Choroid plexus epithelial cell (primary cell): ENCODE measurements around the gene AFAP1.
A peak's percentile ranks its signal among the peaks of the same experiment; 100 is the strongest.

ENCODE experiments used
- DNase-seq: peaks from one replicate; pipeline ENCODE4 v3.0.0-alpha.2; 2010; ENCODE audit warnings: low read depth
- H3K4me3 ChIP-seq: 2 replicates; pipeline ENCODE4 v1.5.1; 2011; ENCODE audit warnings: low read depth, mild to moderate bottlenecking, control low read depth, low read length, moderate library complexity
- CTCF ChIP-seq: conservative IDR thresholded peaks from 2 replicates; pipeline ENCODE4 v1.5.1; 2011; ENCODE audit warnings: low read depth, mild to moderate bottlenecking, control low read depth, inconsistent platforms, low read length, moderate library complexity

AFAP1 gene

GRCh38 chr4:7879127-7879526, 60.5 kb downstream of the AFAP1 start:
- H3K4me3 ChIP-seq: no peak overlapping the region
- DNase-seq: no peak
- TF ChIP-seq CTCF: no peak

- no peak for DNase-seq
- H3K4me3 ChIP-seq: no peak overlapping the region
- no peak for TF ChIP-seq CTCF
Measured at GRCh38 chr4:7878323-7878722, 61.3 kb downstream of the AFAP1 start.

- H3K4me3 ChIP-seq: no peak overlapping the region
- TF ChIP-seq CTCF: no peak
- DNase-seq: no peak
Measured at GRCh38 chr4:7877176-7877575, 62.5 kb downstream of the AFAP1 start.

- peak; percentile 73 for TF ChIP-seq CTCF
- H3K4me3 ChIP-seq: no peak overlapping the region
- peak; percentile 72 for DNase-seq
Measured at GRCh38 chr4:7876201-7876875, 63.3 kb downstream of the AFAP1 start.

- no peak for DNase-seq
- H3K4me3 ChIP-seq: no peak overlapping the region
- TF ChIP-seq CTCF: no peak
Measured at GRCh38 chr4:7874838-7875237, 64.8 kb downstream of the AFAP1 start.

- no peak overlapping the region for H3K4me3 ChIP-seq
- no peak for DNase-seq
- no peak for TF ChIP-seq CTCF
Measured at GRCh38 chr4:7873881-7874280, 65.8 kb downstream of the AFAP1 start.

- TF ChIP-seq CTCF: no peak
- DNase-seq: peak; percentile 97
- no peak overlapping the region for H3K4me3 ChIP-seq
Measured at GRCh38 chr4:7872264-7872771, 67.3 kb downstream of the AFAP1 start.
